ACC112 (cell line): Measurements from ENCODE around the gene CLSTN2.

ENCODE experiments used
- H2AFZ ChIP-seq: fragments of 200-600 bp; sonication (generic); one replicate; pipeline ENCODE4 v1.6.0; 2017; ENCODE audit warnings: antibody characterized with exemption, low read length; ENCODE audit not compliant: unreplicated experiment
- H3K27ac ChIP-seq: fragments of 200-600 bp; sonication (generic); 2 replicates; pipeline ENCODE4 v1.5.1; 2014; ENCODE audit warnings: low read depth, mild to moderate bottlenecking, antibody characterized with exemption, low read length, moderate library complexity
- H3K27me3 ChIP-seq: fragments of 200-600 bp; sonication (generic); 2 replicates; pipeline ENCODE4 v1.6.1; 2014; ENCODE audit warnings: mild to moderate bottlenecking, antibody characterized with exemption, low read length, moderate library complexity, mixed read lengths; ENCODE audit not compliant: insufficient read depth
- H3K36me3 ChIP-seq: fragments of 200-600 bp; sonication (generic); 2 replicates; pipeline ENCODE4 v1.6.1; 2016; ENCODE audit warnings: mild to moderate bottlenecking, antibody characterized with exemption, low read length, moderate library complexity, mixed read lengths; ENCODE audit not compliant: insufficient read depth
- H3K4me1 ChIP-seq: fragments of 200-600 bp; sonication (generic); one replicate; pipeline ENCODE4 v1.6.1; 2016; ENCODE audit warnings: low read length, mixed read lengths; ENCODE audit not compliant: insufficient read depth, unreplicated experiment, control insufficient read depth
- H3K4me3 ChIP-seq: fragments of 200-600 bp; sonication (generic); 2 replicates; pipeline ENCODE4 v1.5.1; 2014; ENCODE audit warnings: mild to moderate bottlenecking, low read depth, low read length
- H3K79me2 ChIP-seq: fragments of 200-600 bp; sonication (generic); one replicate; pipeline ENCODE4 v1.6.0; 2016; ENCODE audit warnings: low read length; ENCODE audit not compliant: control insufficient read depth, unreplicated experiment, insufficient read depth

CLSTN2 gene

GRCh38 chr3:140349938-140350337 lies 415.0 kb downstream of the CLSTN2 start:
- Histone ChIP-seq H3K4me1 (no peaks in the 10 kb centered on the region), H3K4me3 (no peak overlapping the region), H2AFZ (no peak overlapping the region)

GRCh38 chr3:140351466-140351865 lies 416.5 kb downstream of the CLSTN2 start:
- Histone ChIP-seq H3K79me2 (no peaks in the 10 kb centered on the region), H3K4me1 (no peaks in the 10 kb centered on the region), H3K36me3 (no peaks in the 10 kb centered on the region), H3K27ac (no peak overlapping the region), H2AFZ (no peak overlapping the region), H3K27me3 (no peaks in the 10 kb centered on the region), H3K4me3 (no peak overlapping the region)

More at GRCh38 chr3:140349938-140350337, 415.0 kb downstream of the CLSTN2 start:
- H3K27me3 ChIP-seq: no peaks in the 10 kb centered on the region
- H3K36me3 ChIP-seq: no peaks in the 10 kb centered on the region
- H3K79me2 ChIP-seq: no peaks in the 10 kb centered on the region
- H3K27ac ChIP-seq: no peak overlapping the region

GRCh38 chr3:140355481-140355880 lies 420.5 kb downstream of the CLSTN2 start:
- no peaks in the 10 kb centered on the region for H3K36me3 ChIP-seq
- no peaks in the 10 kb centered on the region for H3K4me1 ChIP-seq
- no peak overlapping the region for H3K4me3 ChIP-seq
- no peaks in the 10 kb centered on the region for H3K79me2 ChIP-seq
- H3K27ac ChIP-seq: no peak overlapping the region
- H2AFZ ChIP-seq: no peak overlapping the region
- peaks cover 5% of the 10 kb centered on the region; the same call in 1 of the 2 replicates for H3K27me3 ChIP-seq

- H3K27ac ChIP-seq: no peak overlapping the region
- no peaks in the 10 kb centered on the region for H3K36me3 ChIP-seq
- H3K27me3 ChIP-seq: peaks cover 10% of the 10 kb centered on the region; the same call in 1 of the 2 replicates
- H3K4me1 ChIP-seq: no peaks in the 10 kb centered on the region
- H3K79me2 ChIP-seq: no peaks in the 10 kb centered on the region
- no peak overlapping the region for H2AFZ ChIP-seq
- H3K4me3 ChIP-seq: no peak overlapping the region
Observed at GRCh38 chr3:140358686-140359085, 423.7 kb downstream of the CLSTN2 start.

- Histone ChIP-seq H2AFZ (no peak overlapping the region), H3K27me3 (peaks cover 10% of the 10 kb centered on the region; the same call in 1 of the 2 replicates), H3K36me3 (no peaks in the 10 kb centered on the region), H3K4me3 (no peak overlapping the region), H3K4me1 (no peaks in the 10 kb centered on the region), H3K79me2 (no peaks in the 10 kb centered on the region), H3K27ac (no peak overlapping the region)
Observed at GRCh38 chr3:140359233-140359995, 424.4 kb downstream of the CLSTN2 start.

DNA sequence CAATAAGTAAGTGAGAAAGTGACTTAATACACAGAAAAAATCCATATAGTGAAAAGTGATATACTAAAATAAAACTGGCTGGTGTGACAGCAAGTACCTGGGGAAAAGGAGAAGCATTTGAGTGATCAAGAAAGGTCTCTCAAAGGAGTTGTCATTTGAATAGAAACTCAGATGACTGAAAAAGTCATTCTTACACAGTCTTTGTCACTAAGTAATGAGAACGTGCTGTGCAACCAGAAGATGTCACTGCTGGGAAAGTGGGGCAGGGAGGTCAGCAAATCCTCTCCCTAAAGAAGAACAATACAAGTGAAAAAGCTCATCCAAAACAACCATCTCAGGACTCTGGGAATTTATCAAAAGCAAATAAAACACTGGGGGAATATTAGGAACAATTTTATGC lies 425.3 kb downstream of the CLSTN2 start:
- no peaks in the 10 kb centered on the region for H3K36me3 ChIP-seq
- H3K4me1 ChIP-seq: no peaks in the 10 kb centered on the region
- peaks cover 10% of the 10 kb centered on the region; the same call in 1 of the 2 replicates for H3K27me3 ChIP-seq
- H3K4me3 ChIP-seq: no peak overlapping the region
- H3K27ac ChIP-seq: no peak overlapping the region
- no peak overlapping the region for H2AFZ ChIP-seq
- H3K79me2 ChIP-seq: no peaks in the 10 kb centered on the region

DNA sequence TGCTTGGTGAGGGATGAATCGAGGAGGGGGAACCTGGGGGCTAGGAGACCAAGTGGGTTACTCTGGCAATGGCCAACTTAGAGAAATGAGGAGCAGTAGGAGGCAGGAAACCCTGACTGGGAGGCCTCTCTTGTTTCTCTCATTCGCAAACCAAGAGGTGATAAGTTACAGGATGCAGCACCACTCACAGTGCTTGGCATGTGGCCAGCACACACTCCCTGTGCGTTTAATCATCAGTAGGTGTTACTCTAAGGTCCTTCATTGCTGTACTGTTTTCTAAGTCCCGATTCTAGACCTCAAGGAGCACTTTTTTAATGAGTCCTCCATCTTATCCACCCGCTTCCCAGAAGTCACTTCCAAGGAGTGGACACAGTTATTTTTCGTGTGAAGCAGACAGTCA lies 428.8 kb downstream of the CLSTN2 start:
- Histone ChIP-seq H3K79me2 (no peaks in the 10 kb centered on the region), H2AFZ (no peak overlapping the region), H3K36me3 (no peaks in the 10 kb centered on the region), H3K4me1 (no peaks in the 10 kb centered on the region), H3K27ac (no peak overlapping the region), H3K4me3 (no peak overlapping the region), H3K27me3 (peaks cover 10% of the 10 kb centered on the region; the same call in 1 of the 2 replicates)

DNA sequence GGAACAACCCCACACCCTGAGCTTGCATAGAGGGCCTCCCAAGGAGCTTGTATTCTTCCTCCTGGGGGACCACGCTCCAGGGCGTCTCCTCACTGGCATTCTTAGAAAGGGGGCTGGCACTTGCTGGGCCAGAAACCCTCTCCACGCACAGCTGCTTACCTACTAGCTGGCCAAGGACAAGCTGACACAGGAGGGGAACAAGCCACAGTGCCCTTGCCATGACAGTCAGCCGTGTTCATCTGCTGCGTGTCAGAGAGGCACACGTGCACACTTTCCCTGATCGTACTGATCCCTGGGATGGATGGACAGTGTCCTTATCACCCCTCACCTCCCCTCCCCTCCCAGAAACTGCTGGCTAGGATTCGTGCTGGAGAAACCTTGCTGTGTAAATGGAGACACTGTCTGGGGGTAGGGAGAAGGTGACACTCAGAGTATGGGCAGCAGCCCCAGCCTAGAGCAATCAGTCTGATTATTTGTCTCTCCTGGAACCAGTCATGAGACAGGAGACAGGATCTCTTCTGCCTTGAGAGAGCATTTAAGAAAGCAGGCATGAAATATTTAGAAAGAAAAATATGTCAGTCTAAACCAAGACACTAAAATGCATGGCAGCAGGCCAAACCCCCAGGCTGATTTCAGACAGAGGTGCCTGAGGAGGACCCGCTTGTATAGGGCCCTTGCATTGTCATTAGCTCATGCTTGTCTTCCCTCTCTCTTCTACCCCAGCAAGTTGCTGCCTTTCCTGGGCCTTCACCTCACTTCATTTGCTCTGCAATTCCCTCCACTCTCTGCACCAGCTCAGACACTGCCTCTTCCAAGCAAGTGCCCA lies 431.1 kb downstream of the CLSTN2 start:
- H3K36me3 ChIP-seq: no peaks in the 10 kb centered on the region
- 0 out of 2 replicates have a peak, but pooled peaks cover 3% of the 10 kb centered on the region for H3K27me3 ChIP-seq
- H2AFZ ChIP-seq: no peak overlapping the region
- no peaks in the 10 kb centered on the region for H3K4me1 ChIP-seq
- no peak overlapping the region for H3K27ac ChIP-seq
- H3K4me3 ChIP-seq: no peak overlapping the region
- H3K79me2 ChIP-seq: no peaks in the 10 kb centered on the region

DNA sequence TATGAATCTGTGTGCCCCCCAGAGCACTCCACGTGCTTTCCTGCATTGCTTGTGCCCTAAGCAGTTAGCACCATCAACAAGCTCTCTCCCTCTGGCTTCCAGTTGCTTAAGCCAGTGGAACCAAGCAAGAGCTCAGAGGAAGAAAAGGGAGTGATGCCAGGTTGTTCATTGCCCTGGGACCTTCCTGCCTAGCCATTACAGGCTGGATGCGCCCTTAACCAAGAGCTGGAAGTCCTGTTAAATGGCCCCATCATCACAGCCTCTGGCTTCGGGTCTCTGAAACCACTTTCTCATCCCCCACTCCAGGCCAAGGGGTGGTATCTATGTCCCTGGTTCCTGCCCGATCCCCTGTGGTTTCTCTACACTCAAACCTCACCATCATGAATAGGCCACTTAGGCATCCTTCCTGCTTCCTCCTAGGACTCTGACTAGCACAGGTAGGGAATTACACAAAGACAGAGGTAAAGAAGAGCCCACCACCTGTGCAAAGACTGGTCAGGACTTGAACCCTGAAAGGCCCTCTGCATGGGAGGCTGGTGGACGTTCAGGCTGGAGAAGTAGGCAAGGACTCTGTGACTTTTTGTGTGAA lies 433.3 kb downstream of the CLSTN2 start:
- no peak overlapping the region for H3K27ac ChIP-seq
- no peaks in the 10 kb centered on the region for H3K36me3 ChIP-seq
- no peak overlapping the region for H2AFZ ChIP-seq
- no peaks in the 10 kb centered on the region for H3K27me3 ChIP-seq
- no peaks in the 10 kb centered on the region for H3K4me1 ChIP-seq
- H3K79me2 ChIP-seq: no peaks in the 10 kb centered on the region
- H3K4me3 ChIP-seq: no peak overlapping the region

GRCh38 chr3:140370686-140371085 lies 435.7 kb downstream of the CLSTN2 start:
- no peaks in the 10 kb centered on the region for H3K4me1 ChIP-seq
- no peak overlapping the region for H3K4me3 ChIP-seq
- no peak overlapping the region for H3K27ac ChIP-seq
- no peaks in the 10 kb centered on the region for H3K79me2 ChIP-seq
- H3K27me3 ChIP-seq: no peaks in the 10 kb centered on the region
- no peaks in the 10 kb centered on the region for H3K36me3 ChIP-seq
- no peak overlapping the region for H2AFZ ChIP-seq
